SU-DHL-6 (cell line): ENCODE results near the gene GAS5.
"Not testable (repeated sequence)": the region's sequence is repeated elsewhere in the genome, so short reads cannot be mapped to it uniquely, and the experiment has no call there.

Experiments used
- H2AFZ ChIP-seq: fragments of 200-600 bp; sonication (generic); 2 replicates; pipeline ENCODE4 v1.6.1; 2014; ENCODE audit warnings: low read depth, mild to moderate bottlenecking, moderate library complexity, mixed read lengths, antibody characterized with exemption, low read length; ENCODE audit not compliant: severe bottlenecking
- H3F3A ChIP-seq: fragments of 200-600 bp; shearing (Covaris generic); 2 replicates; pipeline ENCODE4 v1.6.0; 2016; ENCODE audit warnings: antibody characterized with exemption, mild to moderate bottlenecking; ENCODE audit not compliant: insufficient read depth
- H3K27ac ChIP-seq: fragments of 200-600 bp; sonication (generic); 2 replicates; pipeline ENCODE4 v1.5.1; 2016; ENCODE audit warnings: low read depth, mild to moderate bottlenecking, low read length, moderate library complexity, mixed read lengths
- H3K27me3 ChIP-seq: fragments of 200-600 bp; sonication (generic), shearing (Covaris generic); 2 replicates; pipeline ENCODE4 v1.6.0; 2014; ENCODE audit warnings: mild to moderate bottlenecking, low read length
- H3K36me3 ChIP-seq: fragments of 200-600 bp; sonication (generic); 2 replicates; pipeline ENCODE4 v1.6.1; 2014; ENCODE audit warnings: mild to moderate bottlenecking, low read length, mixed read lengths
- H3K4me2 ChIP-seq: fragments of 300-600, 200-600 bp; shearing (Covaris generic), sonication (generic); 2 replicates; pipeline ENCODE4 v1.6.0; 2014; ENCODE audit warnings: low read length, low read depth, mild to moderate bottlenecking; ENCODE audit not compliant: poor library complexity, severe bottlenecking
- H3K4me3 ChIP-seq: fragments of 200-600 bp; sonication (generic); 2 replicates; pipeline ENCODE4 v1.5.1; 2014; ENCODE audit warnings: antibody characterized with exemption, low read length, mild to moderate bottlenecking, mixed read lengths; ENCODE audit not compliant: insufficient read depth, poor library complexity, severe bottlenecking
- H3K79me2 ChIP-seq: fragments of 200-600 bp; sonication (generic); 2 replicates; pipeline ENCODE4 v1.6.1; 2014; ENCODE audit warnings: mild to moderate bottlenecking, low read length, moderate library complexity; ENCODE audit not compliant: insufficient read depth
- H3K9ac ChIP-seq: fragments of 200-600 bp; sonication (generic); 2 replicates; pipeline ENCODE4 v1.7.0; 2014; ENCODE audit warnings: mild to moderate bottlenecking, low read length
- H3K9me2 ChIP-seq: fragments of 200-600 bp; sonication (generic); replicated peaks from 2 replicates; pipeline ENCODE4 v1.6.1; 2014; ENCODE audit warnings: low read length; ENCODE audit not compliant: insufficient read depth
- H3K9me3 ChIP-seq: fragments of 200-600 bp; sonication (generic); 2 replicates; pipeline ENCODE4 v1.6.1; 2014; ENCODE audit warnings: low read length, mixed read lengths; ENCODE audit not compliant: insufficient read depth
- H4K20me1 ChIP-seq: fragments of 200-600 bp; sonication (generic); 2 replicates; pipeline ENCODE4 v1.6.1; 2014; ENCODE audit warnings: low read depth, mild to moderate bottlenecking, antibody characterized with exemption, low read length, moderate library complexity, mixed read lengths
- EZH2phosphoT487 ChIP-seq: fragments of 200-600 bp; sonication (generic), shearing (Covaris generic); conservative IDR thresholded peaks from 2 replicates; pipeline ENCODE4 v1.6.1; 2018; ENCODE audit warnings: mild to moderate bottlenecking, antibody characterized with exemption, low read length, moderate library complexity, mixed read lengths
- TF ChIP-seq, protein P1 (sequence below): fragments of 200-600 bp; sonication (generic); IDR thresholded peaks from one replicate; pipeline ENCODE4 v1.5.1; 2017; ENCODE audit warnings: antibody characterized with exemption, mild to moderate bottlenecking, low read length, moderate library complexity; ENCODE audit not compliant: insufficient read depth, poor library complexity, severe bottlenecking

Gene GAS5

GRCh38 chr1:173884701-173885100, 16.9 kb upstream of the GAS5 start:
- H3K27ac ChIP-seq: no peak overlapping the region
- no peaks in the 10 kb centered on the region for H3K9me2 ChIP-seq
- TF ChIP-seq EZH2phosphoT487: no peak
- TF ChIP-seq, protein P1, sequence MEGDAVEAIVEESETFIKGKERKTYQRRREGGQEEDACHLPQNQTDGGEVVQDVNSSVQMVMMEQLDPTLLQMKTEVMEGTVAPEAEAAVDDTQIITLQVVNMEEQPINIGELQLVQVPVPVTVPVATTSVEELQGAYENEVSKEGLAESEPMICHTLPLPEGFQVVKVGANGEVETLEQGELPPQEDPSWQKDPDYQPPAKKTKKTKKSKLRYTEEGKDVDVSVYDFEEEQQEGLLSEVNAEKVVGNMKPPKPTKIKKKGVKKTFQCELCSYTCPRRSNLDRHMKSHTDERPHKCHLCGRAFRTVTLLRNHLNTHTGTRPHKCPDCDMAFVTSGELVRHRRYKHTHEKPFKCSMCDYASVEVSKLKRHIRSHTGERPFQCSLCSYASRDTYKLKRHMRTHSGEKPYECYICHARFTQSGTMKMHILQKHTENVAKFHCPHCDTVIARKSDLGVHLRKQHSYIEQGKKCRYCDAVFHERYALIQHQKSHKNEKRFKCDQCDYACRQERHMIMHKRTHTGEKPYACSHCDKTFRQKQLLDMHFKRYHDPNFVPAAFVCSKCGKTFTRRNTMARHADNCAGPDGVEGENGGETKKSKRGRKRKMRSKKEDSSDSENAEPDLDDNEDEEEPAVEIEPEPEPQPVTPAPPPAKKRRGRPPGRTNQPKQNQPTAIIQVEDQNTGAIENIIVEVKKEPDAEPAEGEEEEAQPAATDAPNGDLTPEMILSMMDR: no peak
- H3K36me3 ChIP-seq: no peaks in the 10 kb centered on the region; the same call in 1 of the 2 replicates
- no peak overlapping the region for H3K9ac ChIP-seq
- H2AFZ ChIP-seq: no peak overlapping the region
- H3K79me2 ChIP-seq: no peaks in the 10 kb centered on the region; the same call in 1 of the 2 replicates
- H3K9me3 ChIP-seq: no peaks in the 10 kb centered on the region
- no peaks in the 10 kb centered on the region for H3K27me3 ChIP-seq
- H4K20me1 ChIP-seq: no peaks in the 10 kb centered on the region
- no peaks in the 10 kb centered on the region for H3F3A ChIP-seq
- H3K4me3 ChIP-seq: no peak overlapping the region
- H3K4me2 ChIP-seq: no peak overlapping the region

DNA sequence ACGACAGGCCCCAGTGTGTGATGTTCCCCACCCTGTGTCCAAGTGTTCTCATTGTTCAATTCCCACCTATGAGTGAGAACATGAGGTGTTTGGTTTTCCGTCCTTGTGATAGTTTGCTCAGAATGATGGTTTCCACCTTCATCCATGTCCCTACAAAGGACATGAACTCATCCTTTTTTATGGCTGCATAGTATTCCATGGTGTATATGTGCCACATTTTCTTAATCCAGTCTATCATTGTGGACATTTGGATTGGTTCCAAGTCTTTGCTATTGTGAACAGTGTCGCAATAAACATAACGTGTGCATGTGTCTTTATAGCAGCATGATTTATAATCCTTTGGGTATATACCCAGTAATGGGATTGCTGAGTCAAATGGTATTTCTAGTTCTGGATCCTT, 13.3 kb upstream of the GAS5 start:
- H3K4me3 ChIP-seq, H2AFZ ChIP-seq, H3K36me3 ChIP-seq, H3K27ac ChIP-seq, H3K79me2 ChIP-seq, H3F3A ChIP-seq, H3K27me3 ChIP-seq, H4K20me1 ChIP-seq, H3K9ac ChIP-seq, H3K9me3 ChIP-seq, H3K4me2 ChIP-seq, H3K9me2 ChIP-seq: not testable (repeated sequence)

GRCh38 chr1:173878251-173878650, 10.5 kb upstream of the GAS5 start:
- no peaks in the 10 kb centered on the region for H3F3A ChIP-seq
- no peaks in the 10 kb centered on the region for H3K9me2 ChIP-seq
- H3K27ac ChIP-seq: no peak overlapping the region
- no peaks in the 10 kb centered on the region for H3K36me3 ChIP-seq
- H3K79me2 ChIP-seq: peaks cover 2% of the 10 kb centered on the region; the same call in 1 of the 2 replicates
- H3K4me2 ChIP-seq: no peak overlapping the region
- no peak for TF ChIP-seq EZH2phosphoT487
- TF ChIP-seq, protein P1: no peak
- H3K27me3 ChIP-seq: no peaks in the 10 kb centered on the region
- no peak overlapping the region for H3K9ac ChIP-seq
- H3K4me3 ChIP-seq: no peak overlapping the region
- no peak overlapping the region for H2AFZ ChIP-seq
- no peaks in the 10 kb centered on the region for H4K20me1 ChIP-seq
- H3K9me3 ChIP-seq: no peaks in the 10 kb centered on the region

- TF ChIP-seq, protein P1: no peak
- TF ChIP-seq EZH2phosphoT487: no peak
- Histone ChIP-seq H3K4me3 (no peak overlapping the region), H3K9me2 (no peaks in the 10 kb centered on the region), H3K9me3 (no peaks in the 10 kb centered on the region), H3K36me3 (no peaks in the 10 kb centered on the region), H4K20me1 (no peaks in the 10 kb centered on the region), H3K79me2 (peaks cover 6% of the 10 kb centered on the region; the same call in 1 of the 2 replicates), H2AFZ (no peak overlapping the region), H3K27ac (no peak overlapping the region), H3F3A (no peaks in the 10 kb centered on the region), H3K9ac (no peak overlapping the region), H3K4me2 (no peak overlapping the region), H3K27me3 (no peaks in the 10 kb centered on the region)
Measured at GRCh38 chr1:173876732-173877131, 8.9 kb upstream of the GAS5 start.
